H9 (cell line): ENCODE results near the gene GALNT15. TPM values are rescaled to one million over a fixed set of nuclear protein-coding genes. Genes with fewer than 3 reads are reported as not detected.

Experiments
- DNase-seq: peaks from one replicate; pipeline ENCODE4 v3.0.0-alpha.2; 2017
- H2AFZ ChIP-seq: one replicate; pipeline ENCODE4 v1.6.1; 2013; ENCODE audit warnings: mild to moderate bottlenecking, low read length, control low read depth, moderate library complexity
- H2AK5ac ChIP-seq: 2 replicates; pipeline ENCODE4 v1.6.1; 2013; ENCODE audit warnings: low read length, control low read depth, mixed read lengths; ENCODE audit not compliant: insufficient read length
- H2BK120ac ChIP-seq: one replicate; pipeline ENCODE4 v1.6.1; 2013; ENCODE audit warnings: low read depth, mild to moderate bottlenecking, low read length, control low read depth, inconsistent platforms; ENCODE audit not compliant: poor library complexity, severe bottlenecking
- H2BK12ac ChIP-seq: 2 replicates; pipeline ENCODE4 v1.6.1; 2013; ENCODE audit warnings: low read length, control low read depth, mixed read lengths, low read depth; ENCODE audit not compliant: insufficient read length
- H2BK15ac ChIP-seq: 2 replicates; pipeline ENCODE4 v1.6.1; 2013; ENCODE audit warnings: low read depth, low read length, control low read depth
- H2BK20ac ChIP-seq: one replicate; pipeline ENCODE4 v1.6.1; 2013; ENCODE audit warnings: low read depth, mild to moderate bottlenecking, low read length, control low read depth, inconsistent platforms; ENCODE audit not compliant: poor library complexity, severe bottlenecking
- H2BK5ac ChIP-seq: 2 replicates; pipeline ENCODE4 v1.6.1; 2013; ENCODE audit warnings: low read length, control low read depth, mixed read lengths; ENCODE audit not compliant: insufficient read length
- H3K14ac ChIP-seq: 2 replicates; pipeline ENCODE4 v1.6.1; 2013; ENCODE audit warnings: low read length, control low read depth; ENCODE audit not compliant: insufficient read depth
- H3K18ac ChIP-seq: 2 replicates; pipeline ENCODE4 v1.6.1; 2013; ENCODE audit warnings: low read depth, mild to moderate bottlenecking, mixed read lengths, low read length, control low read depth; ENCODE audit not compliant: insufficient read length
- H3K23ac ChIP-seq: 2 replicates; pipeline ENCODE4 v1.6.1; 2013; ENCODE audit warnings: low read length, control low read depth, mixed read lengths, low read depth; ENCODE audit not compliant: insufficient read length
- H3K23me2 ChIP-seq: 2 replicates; pipeline ENCODE4 v1.6.1; 2013; ENCODE audit warnings: low read depth, mild to moderate bottlenecking, mixed read lengths, low read length, control low read depth; ENCODE audit not compliant: insufficient read length, poor library complexity, severe bottlenecking
- H3K27ac ChIP-seq: 2 replicates; pipeline ENCODE4 v1.5.1; 2013; ENCODE audit warnings: low read length, control low read depth, mixed read lengths, low read depth; ENCODE audit not compliant: insufficient read length
- H3K27me3 ChIP-seq: 2 replicates; pipeline ENCODE4 v1.6.1; 2013; ENCODE audit warnings: low read length, control low read depth, inconsistent platforms; ENCODE audit not compliant: insufficient read depth
- H3K4ac ChIP-seq: 2 replicates; pipeline ENCODE4 v1.6.1; 2013; ENCODE audit warnings: low read depth, mild to moderate bottlenecking, control low read depth, inconsistent platforms, low read length, moderate library complexity
- H3K4me1 ChIP-seq: 2 replicates; pipeline ENCODE4 v1.6.1; 2013; ENCODE audit warnings: low read length, control low read depth, inconsistent platforms; ENCODE audit not compliant: insufficient read depth
- H3K4me2 ChIP-seq: 2 replicates; pipeline ENCODE4 v1.6.1; 2013; ENCODE audit warnings: low read length, control low read depth, mixed read lengths; ENCODE audit not compliant: insufficient read length, insufficient read depth
- H3K56ac ChIP-seq: 2 replicates; pipeline ENCODE4 v1.6.1; 2013; ENCODE audit warnings: low read depth, mild to moderate bottlenecking, mixed read lengths, low read length, control low read depth; ENCODE audit not compliant: insufficient read length
- H3K79me1 ChIP-seq: 2 replicates; pipeline ENCODE4 v1.6.1; 2013; ENCODE audit warnings: low read depth, mild to moderate bottlenecking, moderate library complexity, low read length, control low read depth, inconsistent platforms; ENCODE audit not compliant: insufficient read depth, poor library complexity, severe bottlenecking
- H3K79me2 ChIP-seq: 2 replicates; pipeline ENCODE4 v1.6.1; 2013; ENCODE audit warnings: low read length, control low read depth, inconsistent platforms; ENCODE audit not compliant: insufficient read depth
- H3K9ac ChIP-seq: 2 replicates; pipeline ENCODE4 v1.6.1; 2013; ENCODE audit warnings: low read length, control low read depth, mixed read lengths; ENCODE audit not compliant: insufficient read length; ENCODE audit errors: extremely low read depth
- H3K9me3 ChIP-seq: one replicate; pipeline ENCODE4 v1.6.1; 2013; ENCODE audit warnings: low read depth, low read length, inconsistent platforms; ENCODE audit not compliant: control insufficient read depth
- H3T11ph ChIP-seq: one replicate; pipeline ENCODE4 v1.6.1; 2013; ENCODE audit warnings: mild to moderate bottlenecking, low read length, control low read depth, inconsistent platforms
- H4K20me1 ChIP-seq: one replicate; pipeline ENCODE4 v1.6.1; 2013; ENCODE audit not compliant: control insufficient read depth, insufficient read length, insufficient read depth
- H4K5ac ChIP-seq: 2 replicates; pipeline ENCODE4 v1.6.1; 2013; ENCODE audit warnings: low read depth, mild to moderate bottlenecking, mixed read lengths, low read length, control low read depth; ENCODE audit not compliant: insufficient read length
- H4K8ac ChIP-seq: replicated peaks from 2 replicates; pipeline ENCODE4 v1.6.1; 2013; ENCODE audit warnings: low read length, control low read depth, mixed read lengths, low read depth; ENCODE audit not compliant: insufficient read length
- H4K91ac ChIP-seq: 2 replicates; pipeline ENCODE4 v1.6.1; 2013; ENCODE audit warnings: low read depth, mild to moderate bottlenecking, moderate library complexity, mixed read lengths, low read length, control low read depth; ENCODE audit not compliant: insufficient read length
- H3K27ac Mint-ChIP-seq, 3 experiments: 2 replicates in 2 of 3; 3 replicates in 1 of 3; pipeline ENCODE4 v1.8.0; 2020 to 2021; ENCODE audit warnings: mixed read lengths in 3 of 3, mild to moderate bottlenecking in 1 of 3, moderate library complexity in 1 of 3
- H3K27me3 Mint-ChIP-seq: 2 replicates; pipeline ENCODE4 v1.8.0; 2021; ENCODE audit warnings: low read depth, mild to moderate bottlenecking, moderate library complexity, mixed read lengths
- H3K36me3 Mint-ChIP-seq, 3 experiments: 2 replicates in 2 of 3; 3 replicates in 1 of 3; pipeline ENCODE4 v1.8.0; 2020 to 2021; ENCODE audit warnings: low read depth in 3 of 3, mixed read lengths in 3 of 3; ENCODE audit not compliant: insufficient read depth in 1 of 3
- H3K4me1 Mint-ChIP-seq, 2 experiments: 2 replicates each; pipeline ENCODE4 v1.8.0; 2020; ENCODE audit warnings: mixed read lengths in 2 of 2
- H3K4me3 Mint-ChIP-seq, 2 experiments: 2 replicates in 1 of 2; 3 replicates in 1 of 2; pipeline ENCODE4 v1.8.0; 2020 to 2021; ENCODE audit warnings: mild to moderate bottlenecking in 2 of 2, mixed read lengths in 2 of 2, moderate library complexity in 1 of 2
- H3K9me3 Mint-ChIP-seq, 2 experiments: 2 replicates in 1 of 2; 3 replicates in 1 of 2; pipeline ENCODE4 v1.8.0; 2020; ENCODE audit warnings: mild to moderate bottlenecking in 2 of 2, mixed read lengths in 2 of 2, moderate library complexity in 1 of 2
- CTCF ChIP-seq: fragments of 200-600 bp; sonication (generic); conservative IDR thresholded peaks from 3 replicates; pipeline ENCODE4 v1.8.0; 2021; ENCODE audit warnings: antibody characterized with exemption, mild to moderate bottlenecking
- WGBS: extraction: QIAGEN DNeasy Blood & Tissue Kit; methylation state at CpG from one replicate; pipeline ENCODE4 v1.1.7; 2013; ENCODE audit warnings: missing lambda C conversion rate, low lambda C conversion rate, mixed read lengths; ENCODE audit not compliant: insufficient read length; ENCODE audit errors: extremely low coverage; 5-methylcytosine and 5-hydroxymethylcytosine counted together
- total RNA-seq: library from RNA; stranded (reverse); gene quantifications from 2 replicates; pipeline ENCODE4 v1.2.1, GENCODE V29; 2021

Gene GALNT15
- total RNA-seq, 1 experiment from 2014 or later, result 0.04 TPM

GRCh38 chr3:16249886-16250285 lies 75.4 kb downstream of the GALNT15 start:
- no peak overlapping the region for H3K4me3 Mint-ChIP-seq
- Histone ChIP-seq H3K4me1 (no peaks in the 10 kb centered on the region), H4K8ac (no peak overlapping the region), H2BK5ac (no peak overlapping the region), H3K4ac (no peak overlapping the region), H3K18ac (no peak overlapping the region), H3K4me2 (no peak overlapping the region), H2BK12ac (no peak overlapping the region), H2BK20ac (no peak overlapping the region), H3K14ac (no peak overlapping the region), H3K56ac (no peak overlapping the region), H4K5ac (no peak overlapping the region), H3K79me1 (no peaks in the 10 kb centered on the region), H3K9me3 (no peaks in the 10 kb centered on the region), H2BK15ac (no peak overlapping the region), H3K79me2 (no peaks in the 10 kb centered on the region), H3K27ac (no peak overlapping the region), H2BK120ac (no peak overlapping the region), H3K9ac (no peak overlapping the region), H3T11ph (no peak overlapping the region), H2AFZ (no peak overlapping the region), H3K23ac (no peak overlapping the region), H4K91ac (no peak overlapping the region), H3K23me2 (no peaks in the 10 kb centered on the region), H2AK5ac (no peak overlapping the region), H3K27me3 (no peaks in the 10 kb centered on the region), H4K20me1 (no peaks in the 10 kb centered on the region)
- H3K27ac Mint-ChIP-seq, result no peak overlapping the region
- TF ChIP-seq CTCF, result no peak
- no peak for DNase-seq
- H3K27me3 Mint-ChIP-seq, result no peaks in the 10 kb centered on the region; the same call in 1 of the 2 replicates
- WGBS, result no CpG with 5 or more reads among the region's 3 CpGs
- peaks cover 0 to 4% of the 10 kb centered on the region in 2 experiments; a peak in 1 of 4 replicates for H3K4me1 Mint-ChIP-seq
- H3K9me3 Mint-ChIP-seq, result no peaks in the 10 kb centered on the region
- H3K36me3 Mint-ChIP-seq, result no peaks in the 10 kb centered on the region
